Measurements from ENCODE around the gene FXYD5.

GRCh38 chr19:35165200-35166058, 10.9 kb downstream of the FXYD5 start:
- TF ChIP-seq POLR2A (IDR thresholded peaks at IDR 0.05; ENCODE audit: low read depth, low read length) (no peak), POLR2AphosphoS5 (IDR thresholded peaks at IDR 0.05; ENCODE audit: low read depth, low read length) (no peak), TAF1 (IDR thresholded peaks at IDR 0.05; ENCODE audit: low read depth, low read length) (no peak), SPI1 (IDR thresholded peaks at IDR 0.05; ENCODE audit: low read depth, low read length) (no peak)
